Neural cell (in vitro differentiated cells): ENCODE measurements around the gene STK32B. TPM values are rescaled to one million over a fixed set of nuclear protein-coding genes. Genes with fewer than 3 reads are reported as not detected.

Experiments used
- H2AFZ ChIP-seq: fragments of 200-600, 300-800 bp; sonication (generic), shearing (Covaris generic); 2 replicates; pipeline ENCODE4 v1.6.0; 2014; ENCODE audit warnings: low read depth, mild to moderate bottlenecking, antibody characterized with exemption, low read length, moderate library complexity
- H3F3A ChIP-seq: fragments of 200-600 bp; shearing (Covaris generic); 2 replicates; pipeline ENCODE4 v1.6.1; 2016; ENCODE audit warnings: mild to moderate bottlenecking, moderate library complexity, mixed read lengths, antibody characterized with exemption, low read length; ENCODE audit not compliant: insufficient read depth, poor library complexity, severe bottlenecking
- H3K27ac ChIP-seq: fragments of 200-600, 300-800 bp; sonication (generic), shearing (Covaris generic); 2 replicates; pipeline ENCODE4 v1.5.1; 2014; ENCODE audit warnings: mild to moderate bottlenecking, low read length, moderate library complexity
- H3K27me3 ChIP-seq: fragments of 300-800, 200-600 bp; sonication (generic), shearing (Covaris generic); 2 replicates; pipeline ENCODE4 v1.6.0; 2014; ENCODE audit warnings: mild to moderate bottlenecking, low read depth, low read length, moderate library complexity; ENCODE audit not compliant: insufficient read depth
- H3K36me3 ChIP-seq: fragments of 300-800, 200-600 bp; sonication (generic), shearing (Covaris generic); 2 replicates; pipeline ENCODE4 v1.5.1; 2014; ENCODE audit warnings: mild to moderate bottlenecking, antibody characterized with exemption, low read length, moderate library complexity; ENCODE audit not compliant: insufficient read depth
- H3K4me2 ChIP-seq: fragments of 300-800, 200-600 bp; sonication (generic), shearing (Covaris generic); 2 replicates; pipeline ENCODE4 v1.6.0; 2014; ENCODE audit warnings: mild to moderate bottlenecking, low read length
- H3K4me3 ChIP-seq: fragments of 300-800, 200-600 bp; sonication (generic), shearing (Covaris generic); 2 replicates; pipeline ENCODE4 v1.5.1; 2014; ENCODE audit warnings: mild to moderate bottlenecking, low read length, moderate library complexity
- H3K79me2 ChIP-seq: fragments of 200-600 bp; shearing (Covaris generic); replicated peaks from 2 replicates; pipeline ENCODE4 v1.6.0; 2014; ENCODE audit warnings: mild to moderate bottlenecking, low read length, moderate library complexity; ENCODE audit not compliant: insufficient read depth
- H3K9ac ChIP-seq: fragments of 300-800, 200-600 bp; sonication (generic), shearing (Covaris generic); 2 replicates; pipeline ENCODE4 v1.6.1; 2016; ENCODE audit warnings: mild to moderate bottlenecking, low read length, mixed read lengths
- H3K9me2 ChIP-seq: fragments of 200-600 bp; shearing (Covaris generic); 2 replicates; pipeline ENCODE4 v1.6.1; 2016; ENCODE audit warnings: mild to moderate bottlenecking, low read length, mixed read lengths; ENCODE audit not compliant: insufficient read depth
- H3K9me3 ChIP-seq: fragments of 200-600, 300-800 bp; sonication (generic), shearing (Covaris generic); 2 replicates; pipeline ENCODE4 v1.6.1; 2016; ENCODE audit warnings: mild to moderate bottlenecking, mixed run types, low read length, moderate library complexity, mixed read lengths
- H4K20me1 ChIP-seq: fragments of 200-600 bp; shearing (Covaris generic); 2 replicates; pipeline ENCODE4 v1.6.1; 2016; ENCODE audit warnings: mild to moderate bottlenecking, mixed run types; ENCODE audit not compliant: insufficient read depth
- EP300 ChIP-seq: fragments of 450-650 bp; conservative IDR thresholded peaks from 2 replicates; pipeline ENCODE4 v1.6.1; 2014; ENCODE audit warnings: antibody characterized with exemption, mild to moderate bottlenecking, moderate library complexity; ENCODE audit not compliant: poor library complexity, severe bottlenecking
- EZH2 ChIP-seq: fragments of 200-600, 300-800 bp; shearing (Covaris generic), sonication (generic); IDR thresholded peaks from 2 replicates; pipeline ENCODE4 v1.6.1; 2014; ENCODE audit warnings: antibody characterized with exemption, low read length, borderline replicate concordance, mild to moderate bottlenecking; ENCODE audit not compliant: insufficient read depth, poor library complexity, severe bottlenecking
- MXI1 ChIP-seq: fragments of 450-650 bp; conservative IDR thresholded peaks from 2 replicates; pipeline ENCODE4 v1.6.1; 2014; ENCODE audit warnings: antibody characterized with exemption, mild to moderate bottlenecking; ENCODE audit not compliant: poor library complexity, severe bottlenecking
- POLR2AphosphoS5 ChIP-seq: IDR thresholded peaks from 2 replicates; pipeline ENCODE4 v1.6.1; 2012
- RAD21 ChIP-seq: fragments of 450-650 bp; conservative IDR thresholded peaks from 2 replicates; pipeline ENCODE4 v1.6.1; 2014; ENCODE audit warnings: antibody characterized with exemption, mild to moderate bottlenecking, moderate library complexity
- REST ChIP-seq: IDR thresholded peaks from 2 replicates; pipeline ENCODE4 v1.6.1; 2012; ENCODE audit warnings: borderline replicate concordance
- SMC3 ChIP-seq: fragments of 450-650 bp; conservative IDR thresholded peaks from 2 replicates; pipeline ENCODE4 v1.6.1; 2014; ENCODE audit warnings: antibody characterized with exemption, mild to moderate bottlenecking, moderate library complexity; ENCODE audit not compliant: poor library complexity
- TAF1 ChIP-seq: IDR thresholded peaks from 2 replicates; pipeline ENCODE4 v1.6.1; 2012; ENCODE audit warnings: low read depth
- polyA plus RNA-seq: library from polyadenylated mRNA; depleted of rRNA; stranded (reverse); fragments of >200 nt; gene quantifications from 2 replicates; pipeline ENCODE4 v1.2.3, GENCODE V29; 2014
- TF ChIP-seq, protein P1 (sequence below): fragments of 450-650 bp; IDR thresholded peaks from 2 replicates; pipeline ENCODE4 v1.5.1; 2014; ENCODE audit warnings: antibody characterized with exemption, mild to moderate bottlenecking, moderate library complexity; ENCODE audit not compliant: poor library complexity, severe bottlenecking

Gene STK32B
- polyA plus RNA-seq, 1 donor from 2014 or later, result 42.8 TPM

- no peak overlapping the region for H3K4me3 ChIP-seq
- no peak overlapping the region for H2AFZ ChIP-seq
- H3K9me3 ChIP-seq, result no peaks in the 10 kb centered on the region
- no peaks in the 10 kb centered on the region for H3K9me2 ChIP-seq
- H3K9ac ChIP-seq, result no peak overlapping the region
- H3K27ac ChIP-seq, result no peak overlapping the region
- no peaks in the 10 kb centered on the region for H3K79me2 ChIP-seq
- TF ChIP-seq SMC3, result no peak
- no peaks in the 10 kb centered on the region for H3K27me3 ChIP-seq
- H4K20me1 ChIP-seq, result no peaks in the 10 kb centered on the region
- H3K4me2 ChIP-seq, result no peak overlapping the region
- no peaks in the 10 kb centered on the region for H3K36me3 ChIP-seq
- no peaks in the 10 kb centered on the region for H3F3A ChIP-seq
Observed at GRCh38 chr4:5462254-5462835, 411.1 kb downstream of the STK32B start.

GRCh38 chr4:5462896-5463295, 411.6 kb downstream of the STK32B start:
- TF ChIP-seq SMC3 (no peak), EZH2 (no peak), POLR2AphosphoS5 (no peak), EP300 (no peak), TAF1 (no peak), REST (no peak), RAD21 (no peak), MXI1 (no peak)
- TF ChIP-seq, protein P1, sequence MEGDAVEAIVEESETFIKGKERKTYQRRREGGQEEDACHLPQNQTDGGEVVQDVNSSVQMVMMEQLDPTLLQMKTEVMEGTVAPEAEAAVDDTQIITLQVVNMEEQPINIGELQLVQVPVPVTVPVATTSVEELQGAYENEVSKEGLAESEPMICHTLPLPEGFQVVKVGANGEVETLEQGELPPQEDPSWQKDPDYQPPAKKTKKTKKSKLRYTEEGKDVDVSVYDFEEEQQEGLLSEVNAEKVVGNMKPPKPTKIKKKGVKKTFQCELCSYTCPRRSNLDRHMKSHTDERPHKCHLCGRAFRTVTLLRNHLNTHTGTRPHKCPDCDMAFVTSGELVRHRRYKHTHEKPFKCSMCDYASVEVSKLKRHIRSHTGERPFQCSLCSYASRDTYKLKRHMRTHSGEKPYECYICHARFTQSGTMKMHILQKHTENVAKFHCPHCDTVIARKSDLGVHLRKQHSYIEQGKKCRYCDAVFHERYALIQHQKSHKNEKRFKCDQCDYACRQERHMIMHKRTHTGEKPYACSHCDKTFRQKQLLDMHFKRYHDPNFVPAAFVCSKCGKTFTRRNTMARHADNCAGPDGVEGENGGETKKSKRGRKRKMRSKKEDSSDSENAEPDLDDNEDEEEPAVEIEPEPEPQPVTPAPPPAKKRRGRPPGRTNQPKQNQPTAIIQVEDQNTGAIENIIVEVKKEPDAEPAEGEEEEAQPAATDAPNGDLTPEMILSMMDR, result no peak
- H3K27ac ChIP-seq, result no peak overlapping the region
- no peaks in the 10 kb centered on the region for H3K36me3 ChIP-seq
- no peaks in the 10 kb centered on the region for H3K9me2 ChIP-seq
- no peaks in the 10 kb centered on the region for H3F3A ChIP-seq
- H2AFZ ChIP-seq, result no peak overlapping the region
- no peaks in the 10 kb centered on the region for H3K79me2 ChIP-seq
- no peaks in the 10 kb centered on the region for H3K9me3 ChIP-seq
- H3K9ac ChIP-seq, result no peak overlapping the region
- H3K4me3 ChIP-seq, result no peak overlapping the region
- no peaks in the 10 kb centered on the region for H3K27me3 ChIP-seq
- no peaks in the 10 kb centered on the region for H4K20me1 ChIP-seq
- no peak overlapping the region for H3K4me2 ChIP-seq

GRCh38 chr4:5463361-5463760, 412.1 kb downstream of the STK32B start:
- H2AFZ ChIP-seq, result no peak overlapping the region
- TF ChIP-seq RAD21 (no peak), REST (no peak), MXI1 (no peak), EZH2 (no peak), EP300 (no peak), TAF1 (no peak), SMC3 (no peak), POLR2AphosphoS5 (no peak)
- TF ChIP-seq, protein P1, result no peak
- H3K9me2 ChIP-seq, result no peaks in the 10 kb centered on the region
- no peaks in the 10 kb centered on the region for H3K79me2 ChIP-seq
- no peak overlapping the region for H3K4me3 ChIP-seq
- H3F3A ChIP-seq, result no peaks in the 10 kb centered on the region
- H3K27ac ChIP-seq, result no peak overlapping the region
- H3K27me3 ChIP-seq, result no peaks in the 10 kb centered on the region
- no peaks in the 10 kb centered on the region for H3K36me3 ChIP-seq
- H3K4me2 ChIP-seq, result no peak overlapping the region
- no peaks in the 10 kb centered on the region for H4K20me1 ChIP-seq
- H3K9me3 ChIP-seq, result no peaks in the 10 kb centered on the region
- H3K9ac ChIP-seq, result no peak overlapping the region
